IMR-90 (cell line): Measurements from ENCODE around the gene SOS1. TPM values are rescaled to one million over a fixed set of nuclear protein-coding genes. Genes with fewer than 3 reads are reported as not detected.

Source experiments
- ATAC-seq: fragments of 200-7000 bp; cut with Tn5 transposase; 2 replicates; pipeline ENCODE4 v1.9.1; 2020; ENCODE audit warnings: low read depth, mild to moderate bottlenecking, moderate library complexity
- BruUV-seq: library from RNA; stranded (reverse); fragments of 400-500 nt; replicated peaks from 2 replicates; lab custom pipeline; 2021; lab: Mats Ljungman, UMichigan
- CTCF ChIA-PET: fragments of 300-600 bp; formaldehyde crosslinking; extraction: SDS; loops from one replicate; lab custom pipeline; 2021; ENCODE audit warnings: antibody characterized with exemption; lab: Yijun Ruan, JAX
- POLR2A ChIA-PET: fragments of 300-600 bp; sonication (Branson Sonifier 250); formaldehyde crosslinking; loops from one replicate; lab custom pipeline; 2022; ENCODE audit warnings: antibody characterized with exemption; ENCODE audit not compliant: unreplicated experiment; lab: Charles Lee
- DNase-seq: peaks from one replicate; pipeline ENCODE4 v3.0.0; 2013
- H2AFZ ChIP-seq: replicated peaks from 2 replicates; pipeline ENCODE3; 2013; ENCODE audit warnings: low read length, mild to moderate bottlenecking; ENCODE audit not compliant: poor library complexity
- H2AK5ac ChIP-seq: 2 replicates; pipeline ENCODE4 v1.6.1; 2013; ENCODE audit warnings: low read depth, low read length, inconsistent platforms
- H2AK9ac ChIP-seq: replicated peaks from 2 replicates; pipeline ENCODE3; 2013; ENCODE audit warnings: mild to moderate bottlenecking, low read depth, low read length, moderate library complexity; ENCODE audit not compliant: poor library complexity
- H2BK120ac ChIP-seq: 2 replicates; pipeline ENCODE4 v1.6.1; 2013; ENCODE audit warnings: low read depth, low read length, inconsistent platforms
- H2BK15ac ChIP-seq: 3 replicates; pipeline ENCODE4 v1.6.1; 2013; ENCODE audit warnings: low read depth, low read length, inconsistent platforms
- H2BK20ac ChIP-seq: 2 replicates; pipeline ENCODE4 v1.6.1; 2013; ENCODE audit warnings: low read depth, mild to moderate bottlenecking, inconsistent platforms, low read length, moderate library complexity
- H2BK5ac ChIP-seq: 2 replicates; pipeline ENCODE4 v1.6.1; 2013; ENCODE audit warnings: mild to moderate bottlenecking, low read depth, low read length, inconsistent platforms; ENCODE audit not compliant: poor library complexity, severe bottlenecking
- H3K14ac ChIP-seq: replicated peaks from 2 replicates; pipeline ENCODE4 v1.6.1; 2013; ENCODE audit warnings: low read depth, low read length, inconsistent platforms
- H3K18ac ChIP-seq: 2 replicates; pipeline ENCODE4 v1.6.1; 2013; ENCODE audit warnings: low read depth, low read length, control low read depth
- H3K23ac ChIP-seq: 2 replicates; pipeline ENCODE4 v1.6.1; 2013; ENCODE audit warnings: low read depth, low read length, inconsistent platforms
- H3K27ac ChIP-seq: 2 replicates; pipeline ENCODE4 v1.5.1; 2013; ENCODE audit warnings: mild to moderate bottlenecking, control low read depth, low read length; ENCODE audit not compliant: insufficient read depth
- H3K27me3 ChIP-seq: 2 replicates; pipeline ENCODE4 v1.6.1; 2013; ENCODE audit warnings: low read length; ENCODE audit not compliant: control insufficient read depth, insufficient read depth
- H3K36me3 ChIP-seq: 2 replicates; pipeline ENCODE4 v1.6.1; 2013; ENCODE audit warnings: low read length, mixed read lengths; ENCODE audit not compliant: control insufficient read depth, insufficient read depth
- H3K4ac ChIP-seq: 2 replicates; pipeline ENCODE4 v1.6.1; 2013; ENCODE audit warnings: low read depth, low read length, inconsistent platforms
- H3K4me1 ChIP-seq: 2 replicates; pipeline ENCODE4 v1.6.1; 2013; ENCODE audit warnings: low read length, mixed read lengths; ENCODE audit not compliant: control insufficient read depth, insufficient read depth
- H3K4me2 ChIP-seq: 2 replicates; pipeline ENCODE4 v1.6.1; 2013; ENCODE audit warnings: low read depth, mild to moderate bottlenecking, control low read depth, low read length, moderate library complexity
- H3K4me3 ChIP-seq: 2 replicates; pipeline ENCODE4 v1.5.1; 2013; ENCODE audit warnings: low read depth, mild to moderate bottlenecking, control low read depth, low read length, moderate library complexity; ENCODE audit not compliant: insufficient read depth
- H3K56ac ChIP-seq: 2 replicates; pipeline ENCODE4 v1.6.1; 2013; ENCODE audit warnings: low read length, inconsistent platforms; ENCODE audit not compliant: insufficient read depth; ENCODE audit errors: extremely low read depth
- H3K79me1 ChIP-seq, 2 experiments: 2 replicates each; pipeline ENCODE4 v1.6.1; 2013; ENCODE audit warnings: low read length in 2 of 2, inconsistent platforms in 1 of 2, low read depth in 1 of 2
- H3K9ac ChIP-seq: 2 replicates; pipeline ENCODE4 v1.6.1; 2013; ENCODE audit warnings: low read depth, low read length, control low read depth
- H3K9me1 ChIP-seq: 2 replicates; pipeline ENCODE4 v1.6.1; 2013; ENCODE audit warnings: low read length, inconsistent platforms; ENCODE audit not compliant: insufficient read depth
- H3K9me3 ChIP-seq: 2 replicates; pipeline ENCODE4 v1.6.1; 2013; ENCODE audit warnings: low read length; ENCODE audit not compliant: control insufficient read depth, insufficient read depth
- H4K20me1 ChIP-seq: 2 replicates; pipeline ENCODE4 v1.6.1; 2013; ENCODE audit warnings: low read length, inconsistent platforms; ENCODE audit not compliant: insufficient read depth
- H4K5ac ChIP-seq: 2 replicates; pipeline ENCODE4 v1.6.1; 2013; ENCODE audit warnings: mild to moderate bottlenecking, low read depth, low read length, control low read depth
- H4K8ac ChIP-seq, 2 experiments: 2 replicates each; pipeline ENCODE4 v1.6.1; 2013; ENCODE audit warnings: low read depth in 2 of 2, low read length in 2 of 2, control low read depth in 1 of 2, inconsistent platforms in 1 of 2
- H4K91ac ChIP-seq: 2 replicates; pipeline ENCODE4 v1.6.1; 2013; ENCODE audit warnings: low read depth, low read length, inconsistent platforms; ENCODE audit not compliant: insufficient read depth
- BHLHE40 ChIP-seq: fragments of 150-350 bp; IDR thresholded peaks from 2 replicates; pipeline ENCODE4 v1.6.1; 2016; ENCODE audit warnings: mild to moderate bottlenecking, low read depth, low read length
- CEBPB ChIP-seq: IDR thresholded peaks from 2 replicates; pipeline ENCODE4 v1.6.1; 2012; ENCODE audit warnings: low read depth, low read length, improper control_type of control experiment
- CHD1 ChIP-seq: IDR thresholded peaks from 2 replicates; pipeline ENCODE4 v1.6.1; 2012; ENCODE audit warnings: low read depth, low read length, improper control_type of control experiment
- FOS ChIP-seq: fragments of 150-350 bp; IDR thresholded peaks from 2 replicates; pipeline ENCODE4 v1.6.1; 2016; ENCODE audit warnings: low read depth, low read length
- MAZ ChIP-seq: IDR thresholded peaks from 2 replicates; pipeline ENCODE4 v1.6.1; 2012; ENCODE audit warnings: low read depth, mild to moderate bottlenecking, low read length, improper control_type of control experiment, moderate library complexity, borderline replicate concordance
- MXI1 ChIP-seq: IDR thresholded peaks from 2 replicates; pipeline ENCODE4 v1.6.1; 2012; ENCODE audit warnings: low read depth, mild to moderate bottlenecking, low read length, moderate library complexity, borderline replicate concordance
- NFE2L2 ChIP-seq: fragments of 150-350 bp; IDR thresholded peaks from 2 replicates; pipeline ENCODE4 v1.6.1; 2016; ENCODE audit warnings: low read depth, mild to moderate bottlenecking, low read length
- POLR2A ChIP-seq: IDR thresholded peaks from 2 replicates; pipeline ENCODE4 v1.6.1; 2012; ENCODE audit warnings: mild to moderate bottlenecking, low read depth, low read length
- RAD21 ChIP-seq: IDR thresholded peaks from 2 replicates; pipeline ENCODE4 v1.6.1; 2012; ENCODE audit warnings: low read length, improper control_type of control experiment
- RCOR1 ChIP-seq: IDR thresholded peaks from 2 replicates; pipeline ENCODE4 v1.6.1; 2012; ENCODE audit warnings: mild to moderate bottlenecking, low read length, improper control_type of control experiment; ENCODE audit not compliant: insufficient replicate concordance
- RFX5 ChIP-seq: IDR thresholded peaks from 2 replicates; pipeline ENCODE4 v1.8.0; 2012; ENCODE audit warnings: low read depth, mild to moderate bottlenecking, low read length, moderate library complexity
- SMC3 ChIP-seq: fragments of 150-350 bp; IDR thresholded peaks from 2 replicates; pipeline ENCODE4 v1.6.1; 2016; ENCODE audit warnings: low read depth, mild to moderate bottlenecking, antibody characterized with exemption, low read length, moderate library complexity
- WGBS, 2 experiments: methylation state at CpG; one replicate each; pipeline versions ENCODE4 v1.1.5 to v1.1.7; 2013; ENCODE audit warnings: missing lambda C conversion rate in 2 of 2; ENCODE audit not compliant: insufficient read length in 1 of 2; ENCODE audit errors: extremely low coverage in 2 of 2; 5-methylcytosine and 5-hydroxymethylcytosine counted together
- dilution Hi-C: fragments of 300-500 bp; cut with HindIII; formaldehyde crosslinking; loops from one replicate; pipeline ENCODE4 v1.14.3; 2018; ENCODE audit warnings: low sequenced_read_pairs; ENCODE audit not compliant: unreplicated experiment
- in situ Hi-C: fragments of 300-500 bp; cut with MboI; formaldehyde crosslinking; loops from 3 replicates; pipeline ENCODE4 v1.14.3; 2019; ENCODE audit warnings: low sequenced_read_pairs, inconsistent platforms, mixed read lengths
- intact Hi-C: fragments of 100-400 bp; cut with micrococcal nuclease; formaldehyde crosslinking; loops from 2 replicates; pipeline ENCODE4 v1.10.0; 2022
- polyA plus RNA-seq, 3 experiments: library from polyadenylated mRNA; depleted of rRNA; stranded (reverse); fragments of >200 nt; gene quantifications; 2 replicates each; pipeline ENCODE4 v1.2.3, GENCODE V29; 2012; ENCODE audit warnings: low replicate concordance in 1 of 3
- total RNA-seq: library from RNA; depleted of rRNA; stranded (reverse); fragments of >200 nt; gene quantifications from 2 replicates; pipeline ENCODE4 v1.2.3, GENCODE V29; 2012
- TF ChIP-seq, protein P1 (sequence below): fragments of 150-350 bp; IDR thresholded peaks from 2 replicates; pipeline ENCODE4 v1.6.1; 2016; ENCODE audit warnings: low read depth, mild to moderate bottlenecking, low read length, moderate library complexity, borderline replicate concordance
- TF ChIP-seq, protein P2 (sequence below): fragments of 150-350 bp; IDR thresholded peaks from 2 replicates; pipeline ENCODE4 v1.6.1; 2017; ENCODE audit warnings: mild to moderate bottlenecking, antibody characterized with exemption, low read length, low read depth
- TF ChIP-seq, protein P3 (sequence below): conservative IDR thresholded peaks from 2 replicates; pipeline ENCODE4 v1.5.1; 2012; ENCODE audit warnings: mild to moderate bottlenecking, low read depth, low read length, improper control_type of control experiment

Gene SOS1
- total and polyA plus RNA-seq, 2 of the 4 experiments (the other 2 are of a cell fraction), result 8.2 to 11.2 TPM

DNA sequence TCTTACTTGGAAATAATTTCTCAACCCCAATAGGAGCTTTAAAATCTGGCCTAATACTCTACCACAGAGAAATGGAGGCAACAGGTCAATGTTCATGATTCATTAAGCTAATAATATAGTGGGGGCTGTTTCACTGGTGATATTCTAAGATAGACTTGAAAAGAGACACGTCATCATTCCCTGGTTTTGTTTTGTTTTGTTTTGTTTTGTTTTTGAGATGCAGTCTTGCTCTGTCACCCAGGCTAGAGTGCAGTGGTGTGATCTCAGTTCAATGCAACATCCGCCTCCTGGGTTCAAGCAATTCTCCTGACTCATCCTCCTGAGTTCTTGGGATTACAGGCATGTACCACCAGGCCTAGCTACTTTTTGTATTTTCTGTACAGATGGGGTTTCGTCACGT lies 37.5 kb upstream of the SOS1 start:
- ATAC-seq, result no peak
- H3K4me2 ChIP-seq, result no peak overlapping the region
- H3K23ac ChIP-seq, result no peak overlapping the region
- H3K27ac ChIP-seq, result no peak overlapping the region
- intact Hi-C loops (no loop called here), dilution Hi-C loops (no loop called here), in situ Hi-C loops (no loop called here)
- no peak overlapping the region for H3K4me3 ChIP-seq
- DNase-seq, result peak; percentile 18
- no peak for TF ChIP-seq SMC3
- no peak for TF ChIP-seq MXI1
- no peak for TF ChIP-seq CHD1
- TF ChIP-seq RCOR1, result no peak
- no peak for TF ChIP-seq CEBPB
- TF ChIP-seq, protein P1, sequence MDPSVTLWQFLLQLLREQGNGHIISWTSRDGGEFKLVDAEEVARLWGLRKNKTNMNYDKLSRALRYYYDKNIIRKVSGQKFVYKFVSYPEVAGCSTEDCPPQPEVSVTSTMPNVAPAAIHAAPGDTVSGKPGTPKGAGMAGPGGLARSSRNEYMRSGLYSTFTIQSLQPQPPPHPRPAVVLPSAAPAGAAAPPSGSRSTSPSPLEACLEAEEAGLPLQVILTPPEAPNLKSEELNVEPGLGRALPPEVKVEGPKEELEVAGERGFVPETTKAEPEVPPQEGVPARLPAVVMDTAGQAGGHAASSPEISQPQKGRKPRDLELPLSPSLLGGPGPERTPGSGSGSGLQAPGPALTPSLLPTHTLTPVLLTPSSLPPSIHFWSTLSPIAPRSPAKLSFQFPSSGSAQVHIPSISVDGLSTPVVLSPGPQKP, result no peak
- TF ChIP-seq NFE2L2, result no peak
- TF ChIP-seq BHLHE40, result no peak
- no peak for TF ChIP-seq RAD21
- no peak for TF ChIP-seq RFX5
- TF ChIP-seq, protein P2, sequence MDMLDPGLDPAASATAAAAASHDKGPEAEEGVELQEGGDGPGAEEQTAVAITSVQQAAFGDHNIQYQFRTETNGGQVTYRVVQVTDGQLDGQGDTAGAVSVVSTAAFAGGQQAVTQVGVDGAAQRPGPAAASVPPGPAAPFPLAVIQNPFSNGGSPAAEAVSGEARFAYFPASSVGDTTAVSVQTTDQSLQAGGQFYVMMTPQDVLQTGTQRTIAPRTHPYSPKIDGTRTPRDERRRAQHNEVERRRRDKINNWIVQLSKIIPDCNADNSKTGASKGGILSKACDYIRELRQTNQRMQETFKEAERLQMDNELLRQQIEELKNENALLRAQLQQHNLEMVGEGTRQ, result no peak
- no peak for TF ChIP-seq FOS
- TF ChIP-seq MAZ, result no peak
- TF ChIP-seq, protein P3, sequence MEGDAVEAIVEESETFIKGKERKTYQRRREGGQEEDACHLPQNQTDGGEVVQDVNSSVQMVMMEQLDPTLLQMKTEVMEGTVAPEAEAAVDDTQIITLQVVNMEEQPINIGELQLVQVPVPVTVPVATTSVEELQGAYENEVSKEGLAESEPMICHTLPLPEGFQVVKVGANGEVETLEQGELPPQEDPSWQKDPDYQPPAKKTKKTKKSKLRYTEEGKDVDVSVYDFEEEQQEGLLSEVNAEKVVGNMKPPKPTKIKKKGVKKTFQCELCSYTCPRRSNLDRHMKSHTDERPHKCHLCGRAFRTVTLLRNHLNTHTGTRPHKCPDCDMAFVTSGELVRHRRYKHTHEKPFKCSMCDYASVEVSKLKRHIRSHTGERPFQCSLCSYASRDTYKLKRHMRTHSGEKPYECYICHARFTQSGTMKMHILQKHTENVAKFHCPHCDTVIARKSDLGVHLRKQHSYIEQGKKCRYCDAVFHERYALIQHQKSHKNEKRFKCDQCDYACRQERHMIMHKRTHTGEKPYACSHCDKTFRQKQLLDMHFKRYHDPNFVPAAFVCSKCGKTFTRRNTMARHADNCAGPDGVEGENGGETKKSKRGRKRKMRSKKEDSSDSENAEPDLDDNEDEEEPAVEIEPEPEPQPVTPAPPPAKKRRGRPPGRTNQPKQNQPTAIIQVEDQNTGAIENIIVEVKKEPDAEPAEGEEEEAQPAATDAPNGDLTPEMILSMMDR, result no peak
- TF ChIP-seq POLR2A, result no peak
- H4K20me1 ChIP-seq, result no peaks in the 10 kb centered on the region
- no peak overlapping the region for H4K8ac ChIP-seq
- H3K9me1 ChIP-seq, result no peaks in the 10 kb centered on the region; the same call in 1 of the 2 replicates
- H3K27me3 ChIP-seq, result no peaks in the 10 kb centered on the region
- no CpG with 5 or more reads among the region's 4 CpGs for WGBS, 2 experiments
- H3K18ac ChIP-seq, result no peak overlapping the region
- H2BK20ac ChIP-seq, result no peak overlapping the region
- no peak overlapping the region for H2BK15ac ChIP-seq
- H2AK9ac ChIP-seq, result no peak overlapping the region
- peaks cover 1% of the 10 kb centered on the region; the same call in 1 of the 2 replicates for H3K4me1 ChIP-seq
- POLR2A ChIA-PET, result no interaction called here
- H3K9ac ChIP-seq, result no peak overlapping the region
- H2BK120ac ChIP-seq, result no peak overlapping the region
- no peak overlapping the region for H3K56ac ChIP-seq
- H2BK5ac ChIP-seq, result no peak overlapping the region
- no peaks in the 10 kb centered on the region for H3K36me3 ChIP-seq
- no peak overlapping the region for H3K4ac ChIP-seq
- H2AFZ ChIP-seq, result no peak overlapping the region
- no peaks in the 10 kb centered on the region for H3K79me1 ChIP-seq
- H2AK5ac ChIP-seq, result no peak overlapping the region
- no peak overlapping the region for H3K14ac ChIP-seq
- no peak overlapping the region for H4K5ac ChIP-seq
- no TSS peak for BruUV-seq
- CTCF ChIA-PET, result no interaction called here
- no peaks in the 10 kb centered on the region for H3K9me3 ChIP-seq
- H4K91ac ChIP-seq, result no peak overlapping the region
